HG03066 (cell line): ENCODE data around the gene LHFPL6.

ENCODE experiments used
- ATAC-seq: cut with Tn5 transposase; IDR thresholded peaks from one replicate; pipeline ENCODE4 v1.9.1; 2021; ENCODE audit warnings: low read depth; ENCODE audit not compliant: unreplicated experiment

The LHFPL6 gene

DNA sequence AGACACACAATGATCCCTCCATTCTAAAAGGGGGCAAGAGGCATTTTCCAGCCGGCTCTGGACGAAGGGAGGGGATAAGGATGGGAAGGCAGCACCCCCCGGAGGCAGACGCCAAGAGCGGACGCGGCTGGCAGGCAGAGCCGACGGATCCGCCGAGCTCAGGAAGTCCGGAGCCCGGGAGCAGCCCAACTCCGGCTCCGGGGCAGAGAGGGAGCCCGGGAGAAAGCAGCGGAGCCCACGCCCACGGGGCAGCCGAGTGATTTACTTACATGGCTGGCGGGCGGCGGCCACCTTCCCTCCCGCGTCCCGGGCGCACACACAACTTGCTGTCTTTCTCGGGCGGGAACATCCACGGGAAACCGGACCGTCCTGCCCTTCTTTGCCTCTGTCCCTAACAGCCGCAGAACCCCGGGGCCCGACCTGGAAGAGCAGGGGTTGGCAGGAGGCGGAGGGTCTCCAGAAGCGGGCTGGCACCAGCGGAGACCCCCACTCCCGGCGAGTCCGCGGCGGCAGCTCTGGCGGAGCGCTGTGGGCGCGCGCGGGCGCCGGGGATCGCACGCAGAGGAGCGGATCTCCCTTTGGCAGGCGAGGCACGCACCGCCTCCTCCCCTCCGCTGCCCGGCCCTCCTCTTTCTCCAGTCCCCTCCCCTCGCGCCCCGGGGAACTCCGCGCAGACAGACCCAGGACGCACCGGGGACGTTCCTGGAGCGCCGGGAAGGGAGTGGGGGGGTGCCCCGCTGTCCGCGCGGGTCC, at the start of gene LHFPL6:
TSS of gene LHFPL6 (minus strand) at position 580 of the 753 bp plus-strand sequence.
- peak; percentile 89 for ATAC-seq

DNA sequence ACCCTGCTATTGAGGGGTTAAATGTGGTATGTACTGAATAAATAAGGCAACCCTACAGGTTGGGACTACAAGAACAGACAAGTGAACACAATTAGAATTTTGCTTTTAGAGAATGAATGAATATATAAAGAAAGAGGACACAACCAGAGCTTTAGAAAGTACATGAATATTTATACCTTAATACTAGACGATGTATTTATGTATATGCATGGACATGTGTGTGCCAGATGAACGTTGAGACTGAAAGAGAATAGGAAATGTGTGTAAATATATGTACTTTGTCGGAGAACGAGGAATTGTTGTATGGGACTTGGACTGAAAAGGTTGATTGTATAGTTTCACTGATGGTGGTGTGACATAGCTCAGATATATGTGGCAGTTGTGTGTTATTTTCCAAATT, 43.1 kb upstream of the LHFPL6 start:
- ATAC-seq, result no peak

DNA sequence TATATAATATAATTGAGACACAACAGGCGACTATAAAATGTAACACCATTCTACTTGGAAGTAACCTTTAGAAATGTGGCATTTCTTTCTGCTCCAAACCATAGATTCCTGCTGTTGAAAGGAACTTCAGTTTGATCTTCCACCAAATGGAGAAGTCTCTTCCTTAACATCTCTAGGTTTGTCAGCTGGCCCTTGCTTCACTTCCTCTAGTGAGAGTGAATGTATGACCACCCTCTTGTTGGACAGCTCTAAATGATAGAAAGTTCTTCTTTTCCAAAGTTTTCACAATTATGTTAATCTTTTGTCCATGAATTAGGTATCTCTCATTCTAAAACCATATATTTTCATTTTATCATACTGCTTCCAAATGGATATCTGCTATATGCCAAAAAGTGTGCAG, 38.7 kb upstream of the LHFPL6 start:
- no peak for ATAC-seq

DNA sequence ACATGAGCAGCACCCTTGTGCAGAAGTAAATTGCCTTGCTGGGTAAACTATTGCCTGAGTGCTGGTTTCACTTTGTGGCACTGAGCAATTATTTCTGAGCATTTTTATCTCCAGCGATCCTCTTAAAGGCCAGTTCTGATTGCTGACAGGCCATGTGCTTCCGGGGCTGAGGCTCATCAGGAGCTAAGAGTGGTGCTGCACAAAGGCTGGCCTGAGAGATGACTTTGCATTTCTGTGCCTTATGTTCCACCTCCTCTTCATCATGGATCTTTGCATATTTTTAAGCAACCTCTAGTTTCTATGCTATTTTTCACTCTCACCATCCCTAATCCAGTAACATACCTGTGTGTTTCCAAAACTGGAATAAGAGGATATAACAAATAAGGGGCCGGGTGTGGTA, 34.9 kb upstream of the LHFPL6 start:
- ATAC-seq, result no peak

DNA sequence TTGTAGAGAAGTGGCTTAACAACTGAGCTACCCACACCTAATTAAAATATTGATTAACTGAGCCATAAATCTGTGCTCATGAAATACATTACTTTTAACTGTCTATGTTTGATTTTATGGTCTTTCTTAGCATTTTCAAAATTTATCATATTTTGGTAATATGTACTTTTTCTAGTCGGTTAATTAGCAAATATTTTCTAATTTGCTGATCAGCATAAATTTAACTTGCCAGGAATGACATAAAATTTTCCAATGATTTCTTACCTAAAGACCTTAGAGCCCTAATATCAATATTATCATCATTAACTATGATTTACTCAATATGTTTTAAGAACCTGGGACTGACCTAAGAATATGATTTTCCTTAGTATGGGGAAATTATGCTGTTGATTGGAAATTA, 32.6 kb upstream of the LHFPL6 start:
- ATAC-seq, result no peak

DNA sequence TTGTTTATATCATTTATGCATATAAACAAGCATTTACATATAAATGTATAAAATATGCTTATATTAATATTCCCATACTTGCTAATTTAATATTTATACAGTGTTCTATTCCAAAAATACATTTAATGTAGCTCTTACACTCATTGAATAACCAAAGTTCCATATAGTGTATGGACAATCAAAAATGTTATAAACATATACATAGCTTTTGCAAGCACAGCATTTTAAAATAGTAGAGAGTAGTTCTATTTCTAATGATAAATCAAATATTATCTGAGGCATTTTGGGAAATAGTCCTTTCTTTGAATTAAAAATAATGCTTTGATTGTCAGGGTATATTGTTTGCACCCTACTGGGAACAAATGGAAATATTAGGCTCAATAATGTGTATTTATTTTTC, 30.0 kb upstream of the LHFPL6 start:
- no peak for ATAC-seq

DNA sequence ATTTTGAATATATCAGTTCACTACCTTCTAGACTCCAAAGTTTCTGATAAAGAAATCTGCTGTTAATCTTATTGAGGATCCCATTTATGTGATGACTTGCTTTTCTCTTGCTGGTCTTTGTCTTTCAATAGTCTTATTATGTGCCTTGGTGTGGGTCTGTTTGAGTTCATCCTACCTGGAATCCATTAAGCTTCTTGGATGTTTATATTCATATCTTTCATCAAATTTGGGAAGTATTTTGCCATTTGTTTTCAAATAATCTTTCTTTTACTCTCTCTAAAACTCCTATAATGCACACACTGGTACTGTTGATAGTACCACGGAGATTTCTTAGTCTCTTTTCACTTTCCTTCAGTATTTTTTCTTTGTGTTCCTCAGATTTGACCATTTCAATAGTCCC, 28.3 kb upstream of the LHFPL6 start:
- no peak for ATAC-seq

DNA sequence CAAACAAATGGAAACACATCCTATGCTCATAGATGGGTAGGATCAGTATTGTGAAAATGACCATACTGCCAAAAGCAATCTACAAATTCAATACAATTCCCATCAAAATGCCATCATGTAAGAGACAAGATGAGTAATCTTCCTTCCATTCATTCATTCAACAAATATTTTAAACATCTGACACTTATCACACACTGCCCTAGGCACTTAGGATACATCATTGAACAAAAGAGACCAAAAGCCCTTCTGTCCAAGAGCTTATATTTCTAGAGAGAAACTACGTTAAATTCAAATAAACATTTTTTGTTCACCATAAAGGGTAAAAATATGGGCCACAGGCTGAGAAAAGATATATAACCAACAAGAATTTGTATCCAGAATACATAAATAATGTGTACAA, 20.5 kb upstream of the LHFPL6 start:
- no peak for ATAC-seq

DNA sequence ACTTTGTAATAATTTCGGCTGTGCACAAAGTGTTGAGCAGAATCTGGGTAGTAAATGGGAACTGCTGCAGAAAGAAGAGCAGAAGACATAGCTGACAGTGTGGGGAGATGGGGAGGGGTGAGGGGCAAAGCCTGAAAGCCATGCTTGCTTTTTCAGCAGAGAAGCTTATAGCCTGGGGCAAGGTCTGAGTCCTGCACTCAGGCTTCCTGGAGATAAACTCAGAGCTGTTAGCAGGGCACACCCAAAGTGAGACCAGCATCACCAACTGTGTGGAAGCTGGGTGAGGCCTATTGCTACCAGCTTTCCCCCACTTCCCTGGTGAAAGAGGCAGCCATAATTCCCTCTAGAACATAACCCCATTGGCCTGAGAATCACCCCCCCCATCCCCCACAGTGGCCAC, 15.6 kb upstream of the LHFPL6 start:
- no peak for ATAC-seq

DNA sequence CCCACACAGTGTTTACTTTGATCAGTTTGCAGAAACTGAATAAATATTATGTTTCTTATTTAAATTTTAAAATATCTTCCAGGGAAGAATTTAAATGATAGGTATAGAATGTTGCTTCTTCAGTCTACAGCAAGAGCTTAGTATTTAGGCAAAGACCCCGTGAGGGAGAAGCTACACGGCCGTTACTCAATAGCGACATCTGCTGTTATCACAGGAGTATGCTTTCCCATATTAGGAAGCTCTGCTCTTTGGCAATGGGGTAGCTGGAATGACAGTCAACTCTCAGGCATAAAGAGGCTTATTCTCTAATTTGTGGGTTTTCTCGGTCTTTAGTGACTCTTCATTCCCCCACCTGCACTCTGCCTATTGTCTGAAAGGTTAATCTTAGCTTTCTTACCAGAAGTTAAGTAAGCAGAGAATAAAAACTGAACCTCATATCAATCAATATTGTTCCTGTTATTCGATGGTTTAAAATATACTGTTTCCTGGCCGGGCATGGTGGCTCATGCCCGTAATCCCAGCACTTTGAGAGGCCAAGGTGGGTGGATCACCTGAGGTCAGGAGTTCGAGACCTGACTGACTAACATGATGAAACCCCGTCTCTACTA, 13.2 kb upstream of the LHFPL6 start:
- ATAC-seq, result no peak

DNA sequence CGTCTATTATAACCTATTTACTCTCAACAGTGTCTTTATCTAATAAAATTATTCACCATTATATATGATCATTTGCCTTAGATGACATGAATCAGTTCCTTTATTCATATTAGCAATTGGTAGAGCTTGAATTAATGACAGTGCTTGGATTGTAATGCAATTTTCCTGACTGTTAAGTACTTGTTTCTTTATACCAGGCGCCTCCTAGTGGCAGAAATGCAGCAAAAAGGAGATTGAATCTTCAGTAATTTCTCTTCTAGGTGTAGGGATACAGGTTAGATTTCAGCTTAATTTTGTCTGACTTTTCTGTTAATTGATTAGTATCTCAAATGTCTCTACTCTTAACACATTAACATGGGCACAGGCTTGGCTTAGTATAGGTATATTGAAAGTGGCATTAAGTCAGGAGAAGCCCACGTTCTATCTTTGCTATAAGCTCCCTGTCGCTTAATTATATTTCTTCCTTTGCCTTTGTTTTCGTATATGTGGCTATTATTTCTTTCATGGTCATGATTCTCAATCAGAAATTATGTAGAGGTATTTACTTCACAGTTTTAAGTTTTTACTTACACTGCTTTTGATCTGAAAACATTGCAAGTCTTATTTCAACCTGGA, 9.1 kb upstream of the LHFPL6 start:
- ATAC-seq, result no peak

DNA sequence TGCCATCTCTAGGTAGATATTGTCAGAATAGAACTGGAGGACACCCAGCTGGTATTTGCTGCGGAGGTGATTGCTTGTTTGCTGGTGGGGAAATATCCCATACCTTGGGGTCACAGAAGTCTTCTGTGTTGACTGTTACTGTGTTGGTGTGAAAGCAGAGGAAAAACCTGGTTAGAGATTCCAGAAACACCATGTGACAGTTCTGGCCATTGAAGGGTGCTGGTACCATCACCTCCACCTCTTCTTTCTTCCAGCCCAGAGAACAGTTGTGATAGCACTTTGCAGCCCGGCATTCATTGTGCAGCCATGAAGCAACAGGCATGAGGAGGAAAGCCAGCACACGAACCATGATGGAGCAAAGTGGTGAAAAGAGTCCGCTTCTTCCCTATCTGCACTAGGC, 4.9 kb upstream of the LHFPL6 start:
- no peak for ATAC-seq

DNA sequence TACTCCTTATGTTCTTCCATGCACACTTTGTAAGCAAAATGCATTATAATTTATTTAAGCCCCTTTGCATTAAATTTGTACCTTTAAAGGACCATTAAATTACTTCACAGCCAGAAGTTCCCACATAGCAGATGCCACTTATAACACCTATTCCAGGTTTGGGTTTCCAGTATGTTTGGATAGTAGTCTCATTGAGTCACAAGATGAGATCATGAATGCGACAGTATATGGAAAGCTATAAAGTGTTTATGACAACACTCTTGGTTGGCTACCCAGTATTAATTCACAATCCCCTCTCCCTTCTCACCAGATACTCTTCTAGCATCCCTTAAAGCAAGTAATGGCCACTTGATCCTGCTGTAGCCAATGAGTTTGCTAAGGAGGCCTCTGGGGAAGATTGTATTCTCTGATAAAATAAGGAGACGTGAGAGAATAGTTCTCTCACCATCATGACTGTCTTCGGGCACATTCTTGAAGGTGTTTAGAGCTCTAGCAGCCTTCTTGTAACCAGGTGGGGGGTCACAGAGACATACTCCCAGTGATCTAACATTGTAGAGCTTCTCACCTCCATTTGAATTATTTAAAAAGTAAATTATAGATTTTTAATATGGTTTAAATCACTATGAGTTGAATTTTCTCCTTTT, 2.8 kb upstream of the LHFPL6 start:
- no peak for ATAC-seq

DNA sequence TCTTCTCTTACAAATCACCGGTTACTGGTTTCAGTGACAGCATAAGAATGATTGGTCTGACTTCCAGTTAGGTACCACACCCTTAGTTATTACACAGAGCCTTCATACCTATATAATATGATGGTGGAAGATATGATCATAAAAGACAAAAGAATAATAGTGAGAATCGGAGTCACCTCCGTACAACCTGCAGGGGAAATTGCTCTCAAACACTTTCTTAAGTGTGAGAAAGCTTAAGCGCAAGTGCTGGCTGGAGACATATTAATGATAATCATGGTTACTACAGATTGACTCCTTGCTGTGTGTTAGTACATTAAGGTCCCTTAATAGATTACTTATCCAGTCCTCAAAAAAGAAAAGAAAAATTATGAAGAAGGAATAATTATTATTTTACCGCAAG, 1.8 kb upstream of the LHFPL6 start:
- no peak for ATAC-seq

DNA sequence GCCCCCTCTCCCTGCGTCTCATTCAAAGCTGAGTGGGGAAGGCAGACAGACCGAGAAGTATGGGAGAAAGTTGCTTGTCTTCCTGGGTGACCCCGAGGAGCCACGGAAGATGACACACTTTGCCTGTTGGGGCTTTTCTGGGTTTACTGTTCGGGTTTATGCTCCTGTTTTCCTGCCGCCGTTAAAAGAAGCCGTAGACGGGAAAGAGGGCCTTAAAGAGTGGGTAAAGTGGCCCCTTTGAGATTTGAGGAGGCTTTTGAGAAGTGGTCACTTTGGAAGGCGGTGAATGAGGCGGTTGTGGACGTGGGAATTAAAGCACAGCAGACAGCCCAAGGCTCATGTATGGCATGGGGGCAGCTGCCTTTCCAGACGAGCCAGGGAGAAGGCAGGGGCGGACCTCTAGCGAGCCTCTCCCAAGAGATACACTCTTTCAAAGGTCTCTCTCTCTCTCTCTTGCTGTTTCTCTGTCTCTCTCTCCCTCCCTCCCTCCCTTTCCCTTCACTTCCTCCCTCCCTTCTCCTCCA, 493 bp upstream of the LHFPL6 start:
- peak; percentile 26 for ATAC-seq

DNA sequence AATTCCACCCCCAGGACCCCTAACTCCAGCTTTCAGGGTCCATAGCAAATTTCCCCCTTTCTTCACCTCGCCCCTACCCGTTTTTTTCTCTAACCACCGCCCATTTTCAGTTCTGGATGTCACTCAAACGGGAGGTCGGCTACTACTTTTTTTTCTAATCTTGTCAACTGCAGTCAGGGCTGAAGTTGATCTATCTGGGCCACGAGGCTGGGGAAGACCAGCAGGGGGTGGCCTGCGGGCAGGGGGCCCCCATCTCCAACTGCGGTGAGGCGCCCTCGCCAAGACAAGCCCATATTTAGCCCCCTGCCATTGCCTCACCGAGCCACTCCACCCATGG, 748 bp downstream of the LHFPL6 start:
- ATAC-seq, result peak; percentile 34

DNA sequence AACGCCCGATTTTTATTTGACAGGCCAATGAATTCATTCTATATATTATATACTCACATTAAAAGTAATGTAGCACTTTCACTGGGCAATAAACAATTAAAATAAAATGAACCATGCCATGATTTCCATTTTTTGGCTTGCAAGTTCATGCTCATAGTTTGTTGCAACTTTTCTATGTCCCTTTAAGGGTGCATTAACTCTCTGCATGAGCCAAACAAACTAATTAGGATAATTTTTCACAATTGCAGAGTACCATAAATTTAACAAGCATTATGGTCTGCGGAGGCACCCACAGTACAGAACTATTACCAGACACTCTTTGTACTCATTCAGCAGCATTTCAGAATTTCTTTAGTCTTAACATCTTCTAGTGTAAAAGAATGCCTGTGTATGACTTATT, 1.4 kb downstream of the LHFPL6 start:
- no peak for ATAC-seq

DNA sequence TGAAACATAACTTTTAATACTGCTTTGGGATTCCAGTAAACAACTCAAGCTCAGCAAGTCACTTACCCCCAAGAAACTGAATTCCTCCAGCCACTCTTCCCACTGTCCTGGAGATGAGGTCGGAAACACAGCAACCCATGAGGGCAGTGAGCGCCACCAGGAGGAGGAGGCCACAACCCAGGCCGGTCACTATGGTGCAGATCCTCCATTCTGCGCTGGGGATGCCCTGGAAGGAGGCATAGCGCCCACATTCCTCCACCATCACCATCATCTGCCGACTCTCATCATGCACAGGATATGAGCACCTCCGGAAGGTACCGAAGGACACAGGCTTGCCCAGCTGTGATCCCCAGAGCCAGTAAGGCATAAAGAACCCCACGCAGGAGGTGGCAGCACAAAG, 2.2 kb downstream of the LHFPL6 start:
- ATAC-seq, result no peak

DNA sequence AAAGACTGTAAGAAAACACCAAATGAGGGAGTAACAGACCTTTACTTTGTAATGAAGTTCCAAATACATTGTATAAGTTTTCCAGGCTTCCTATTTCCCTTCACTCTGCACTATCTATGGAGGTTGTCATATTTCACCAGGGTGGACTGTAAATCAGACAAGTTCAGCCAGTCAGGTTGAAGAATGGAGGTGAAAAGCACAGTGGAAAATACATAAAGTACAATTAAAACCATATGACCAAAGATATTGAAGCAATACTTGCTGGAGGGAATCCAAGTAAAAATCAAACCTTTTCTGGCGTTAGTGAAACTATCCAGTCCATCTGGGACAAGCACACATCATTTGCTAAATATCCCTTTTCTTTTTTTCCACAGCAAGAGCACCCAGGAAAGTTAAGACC, 3.2 kb downstream of the LHFPL6 start:
- ATAC-seq, result no peak

DNA sequence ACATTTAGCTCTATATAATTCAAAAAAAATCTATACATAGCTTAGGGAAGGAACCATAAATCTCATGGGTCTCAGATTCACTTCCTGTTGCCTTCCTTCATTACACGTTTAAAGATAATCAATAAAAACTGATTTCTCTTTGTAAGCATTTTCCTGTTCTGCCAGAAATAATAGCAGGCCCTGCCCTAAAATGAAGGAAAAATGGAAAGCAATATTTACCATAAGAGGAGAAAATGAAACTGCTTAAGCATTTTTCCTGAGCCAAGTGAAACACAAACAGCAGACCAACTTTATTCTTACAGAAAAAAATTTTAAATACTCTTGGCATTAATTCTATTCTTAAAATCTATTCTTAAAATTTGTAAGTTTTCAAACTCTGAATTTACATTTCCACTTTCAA, 4.0 kb downstream of the LHFPL6 start:
- no peak for ATAC-seq

DNA sequence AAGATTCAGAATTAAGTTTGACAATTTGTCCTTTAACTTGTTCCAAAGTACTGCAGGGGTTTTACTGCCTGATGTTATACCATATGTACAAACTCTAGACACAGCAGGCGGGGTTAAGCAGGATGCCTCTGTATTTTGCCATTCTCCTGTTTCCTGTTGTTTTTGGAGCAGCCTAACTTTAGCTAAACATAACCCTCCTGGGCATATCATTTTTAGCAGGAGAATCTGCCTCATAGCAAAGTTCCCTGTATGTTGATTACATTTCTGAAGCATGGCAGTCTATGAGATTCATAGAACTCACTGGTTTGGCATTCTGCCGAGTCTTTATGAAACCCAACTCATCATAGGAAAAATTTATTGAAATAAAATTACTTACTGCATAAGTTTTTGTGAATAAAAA, 5.2 kb downstream of the LHFPL6 start:
- no peak for ATAC-seq

DNA sequence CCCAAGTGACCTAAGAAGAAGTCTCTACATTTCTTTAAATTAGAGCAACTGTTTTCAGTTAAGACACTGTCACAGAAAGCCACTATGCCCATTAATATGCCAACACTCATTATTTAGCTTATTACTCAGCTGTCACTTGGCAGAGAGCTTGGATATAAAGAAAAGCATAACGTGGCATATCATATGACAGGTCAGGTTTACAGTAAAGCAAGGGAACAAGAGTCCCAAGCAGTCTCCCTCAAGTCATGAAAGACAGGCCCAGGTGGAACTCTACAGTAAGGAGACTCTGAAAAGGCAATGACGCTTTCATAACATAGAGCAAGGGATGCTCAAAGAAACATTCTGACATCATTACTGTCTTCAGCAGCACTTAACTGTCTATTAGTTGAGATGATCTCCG, 6.3 kb downstream of the LHFPL6 start:
- ATAC-seq, result no peak
